ENCODE measurements around the gene MIPEP. TPM values are rescaled to one million over a fixed set of nuclear protein-coding genes. Genes with fewer than 3 reads are reported as not detected.

Gene MIPEP
- total RNA-seq, 4 donors from 2014 or later = 12.1 to 25.7 (median 19.5) TPM

DNA sequence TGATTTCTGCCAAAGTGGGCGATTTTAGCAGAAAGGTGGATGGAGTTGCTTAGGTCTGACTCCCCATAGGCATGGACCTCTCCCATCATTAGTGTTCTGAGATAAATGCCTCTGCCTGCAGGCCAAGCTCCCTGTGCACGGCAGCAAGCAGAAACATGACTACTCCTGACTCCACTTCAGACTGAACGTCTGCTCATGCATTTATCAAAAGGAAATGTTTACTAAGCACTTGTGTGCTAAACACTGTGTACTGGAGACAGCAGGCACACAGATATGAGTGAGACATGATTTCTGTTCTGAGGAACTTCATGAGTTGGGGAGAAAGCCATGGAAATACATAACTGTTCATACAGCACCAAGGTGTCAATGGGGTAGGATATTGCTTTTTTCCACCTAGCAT is 149.6 kb downstream of the MIPEP start:
- no peak for DNase-seq
- peaks cover 4 to 94% (median 24%) of the 10 kb centered on the region in 3 donors for H3K4me1 ChIP-seq
- intact Hi-C loops (cut with DNase I) = no loop called here

DNA sequence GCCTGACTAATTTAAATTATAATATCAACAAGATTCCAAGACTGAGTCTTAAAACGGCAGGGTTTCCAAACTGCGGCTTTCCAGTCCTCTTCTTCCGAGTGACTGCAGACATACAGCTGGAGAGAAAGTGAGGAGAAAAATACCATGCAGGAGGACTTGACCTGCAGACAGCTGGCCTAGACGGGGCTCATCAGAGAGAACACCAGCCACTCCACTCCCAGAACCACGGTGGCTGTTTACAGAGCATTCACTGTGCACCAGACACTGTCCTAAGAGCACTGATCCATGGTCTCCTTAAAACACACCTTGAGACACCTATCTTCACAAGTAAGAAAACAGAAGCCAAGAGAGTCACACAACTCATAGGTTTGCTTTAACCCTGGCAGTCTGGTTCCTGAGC is 152.7 kb downstream of the MIPEP start:
- Histone ChIP-seq H3K4me3 (no peak overlapping the region), H3K4me1 (peaks cover 4 to 64% (median 17%) of the 10 kb centered on the region in 3 donors), H3K27me3 (no peaks in the 10 kb centered on the region), H3K36me3 (no peaks in the 10 kb centered on the region), H3K9me3 (no peaks in the 10 kb centered on the region), H3K27ac (peak overlapping the region in 2 of 4 donors; percentile 14 to 92)
- TF ChIP-seq POLR2A (IDR thresholded peaks at IDR 0.05) = no peak
- TF ChIP-seq, protein P1, sequence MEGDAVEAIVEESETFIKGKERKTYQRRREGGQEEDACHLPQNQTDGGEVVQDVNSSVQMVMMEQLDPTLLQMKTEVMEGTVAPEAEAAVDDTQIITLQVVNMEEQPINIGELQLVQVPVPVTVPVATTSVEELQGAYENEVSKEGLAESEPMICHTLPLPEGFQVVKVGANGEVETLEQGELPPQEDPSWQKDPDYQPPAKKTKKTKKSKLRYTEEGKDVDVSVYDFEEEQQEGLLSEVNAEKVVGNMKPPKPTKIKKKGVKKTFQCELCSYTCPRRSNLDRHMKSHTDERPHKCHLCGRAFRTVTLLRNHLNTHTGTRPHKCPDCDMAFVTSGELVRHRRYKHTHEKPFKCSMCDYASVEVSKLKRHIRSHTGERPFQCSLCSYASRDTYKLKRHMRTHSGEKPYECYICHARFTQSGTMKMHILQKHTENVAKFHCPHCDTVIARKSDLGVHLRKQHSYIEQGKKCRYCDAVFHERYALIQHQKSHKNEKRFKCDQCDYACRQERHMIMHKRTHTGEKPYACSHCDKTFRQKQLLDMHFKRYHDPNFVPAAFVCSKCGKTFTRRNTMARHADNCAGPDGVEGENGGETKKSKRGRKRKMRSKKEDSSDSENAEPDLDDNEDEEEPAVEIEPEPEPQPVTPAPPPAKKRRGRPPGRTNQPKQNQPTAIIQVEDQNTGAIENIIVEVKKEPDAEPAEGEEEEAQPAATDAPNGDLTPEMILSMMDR (IDR thresholded peaks at IDR 0.05) = no peak
- WGBS, 2 donors = 48 to 52% methylated on average over 4 of the region's 5 CpGs
- intact Hi-C loops (cut with DNase I) = no loop called here
- no peak for DNase-seq

More for the DNA sequence above, 149.6 kb downstream of the MIPEP start:
- Histone ChIP-seq H3K27me3 (no peaks in the 10 kb centered on the region), H3K4me3 (no peak overlapping the region), H3K36me3 (no peaks in the 10 kb centered on the region), H3K9me3 (no peaks in the 10 kb centered on the region), H3K27ac (peak overlapping the region; percentile 47 to 92 (median 74))
- TF ChIP-seq, protein P1 (IDR thresholded peaks at IDR 0.05) = no peak
- TF ChIP-seq POLR2A (IDR thresholded peaks at IDR 0.05) = no peak
- WGBS, 2 donors = 33 to 37% methylated on average over 2 to 3 of the region's 3 CpGs

DNA sequence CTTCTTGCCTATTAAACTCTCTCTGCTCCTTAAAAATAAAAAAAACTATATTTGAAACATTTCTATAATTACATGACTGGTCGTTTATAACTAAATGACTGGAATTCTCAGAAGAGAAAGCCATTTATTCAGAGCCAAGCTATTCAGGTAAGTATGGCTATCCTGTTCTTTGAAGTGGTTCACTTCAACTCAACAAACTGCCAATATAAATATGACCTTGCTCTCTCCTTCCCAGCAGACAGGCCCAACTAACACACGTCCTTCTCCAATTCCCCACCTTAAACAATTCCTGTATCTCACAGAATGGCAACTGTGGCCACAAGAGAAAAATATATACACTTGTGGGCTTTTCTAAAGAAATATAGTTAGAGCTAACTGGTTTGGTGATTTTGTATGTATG is 153.9 kb downstream of the MIPEP start:
- TF ChIP-seq POLR2A (IDR thresholded peaks at IDR 0.05) = no peak
- TF ChIP-seq, protein P1 (IDR thresholded peaks at IDR 0.05) = no peak
- Histone ChIP-seq H3K4me1 (peaks cover 0 to 56% (median 13%) of the 10 kb centered on the region in 3 donors), H3K27ac (no peak overlapping the region), H3K27me3 (no peaks in the 10 kb centered on the region), H3K9me3 (no peaks in the 10 kb centered on the region), H3K4me3 (no peak overlapping the region), H3K36me3 (no peaks in the 10 kb centered on the region)
- intact Hi-C loops (cut with DNase I) = no loop called here
- 45 to 71% methylated on average over 2 of the region's 2 CpGs for WGBS, 2 donors
- DNase-seq = no peak

DNA sequence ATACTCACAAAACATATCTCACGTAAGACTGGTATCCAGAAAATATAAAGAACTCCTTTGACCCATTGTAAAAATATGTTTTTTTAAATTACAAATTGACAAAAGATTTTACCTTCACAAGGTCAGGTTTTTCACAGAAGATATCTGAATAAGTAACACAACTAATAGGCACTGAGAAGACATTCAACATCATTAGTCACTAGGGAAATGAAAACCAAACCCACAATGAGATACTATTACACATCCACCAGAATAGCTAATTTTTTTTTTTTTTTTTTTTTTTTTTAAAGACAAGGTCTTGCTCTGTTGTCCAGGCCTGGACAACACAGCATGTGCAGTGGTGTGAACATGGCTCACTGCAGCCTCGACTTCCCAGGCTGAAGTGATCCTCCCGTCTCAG is 157.5 kb downstream of the MIPEP start:
- Histone ChIP-seq H3K9me3 (no peaks in the 10 kb centered on the region), H3K4me3 (no peak overlapping the region), H3K27ac (no peak overlapping the region), H3K27me3 (no peaks in the 10 kb centered on the region), H3K4me1 (peaks cover 0 to 39% (median 0%) of the 10 kb centered on the region in 3 donors), H3K36me3 (peaks cover 0 to 17% (median 0%) of the 10 kb centered on the region in 3 donors)
- DNase-seq = no peak
- TF ChIP-seq, protein P1 (IDR thresholded peaks at IDR 0.05) = no peak
- no peak for TF ChIP-seq POLR2A (IDR thresholded peaks at IDR 0.05)
- 88 to 91% methylated on average over 3 of the region's 3 CpGs for WGBS, 2 donors
- intact Hi-C loops (cut with DNase I) = no loop called here

DNA sequence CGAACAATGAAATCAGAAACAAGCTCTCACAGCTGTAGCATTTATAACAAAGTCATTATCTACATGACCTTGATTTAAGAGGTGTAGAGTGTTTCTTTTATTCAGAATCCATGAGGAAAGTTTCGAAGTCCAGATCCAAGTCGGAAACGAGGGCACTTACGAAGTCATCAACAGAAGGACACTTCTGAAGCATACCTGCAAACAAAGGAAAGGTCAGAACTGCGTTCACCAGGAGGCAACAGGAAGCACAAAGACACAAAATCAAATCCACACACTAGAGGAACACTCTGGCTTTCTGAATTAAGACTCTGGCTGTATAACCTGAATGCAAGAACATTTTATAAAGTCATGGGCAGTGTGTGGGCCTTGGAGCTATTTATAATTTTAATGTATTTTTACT is 158.9 kb downstream of the MIPEP start:
- DNase-seq = no peak
- H3K9me3 ChIP-seq = no peaks in the 10 kb centered on the region
- TF ChIP-seq POLR2A (IDR thresholded peaks at IDR 0.05) = no peak
- TF ChIP-seq, protein P1 (IDR thresholded peaks at IDR 0.05) = no peak
- H3K4me1 ChIP-seq = peaks cover 0 to 36% (median 0%) of the 10 kb centered on the region in 3 donors
- H3K27ac ChIP-seq = no peak overlapping the region
- H3K27me3 ChIP-seq = no peaks in the 10 kb centered on the region
- H3K4me3 ChIP-seq = no peak overlapping the region
- WGBS, 2 donors = 89 to 91% methylated on average over 6 of the region's 6 CpGs
- intact Hi-C loops (cut with DNase I) = no loop called here
- H3K36me3 ChIP-seq = peaks cover 0 to 17% (median 0%) of the 10 kb centered on the region in 3 donors

All from esophagus squamous epithelium (tissue), 5 donors.